Measurements from ENCODE around the gene TMED5.

GRCh38 chr1:93186667-93187066, 6.5 kb upstream of the TMED5 start:
- TF ChIP-seq, protein P1, sequence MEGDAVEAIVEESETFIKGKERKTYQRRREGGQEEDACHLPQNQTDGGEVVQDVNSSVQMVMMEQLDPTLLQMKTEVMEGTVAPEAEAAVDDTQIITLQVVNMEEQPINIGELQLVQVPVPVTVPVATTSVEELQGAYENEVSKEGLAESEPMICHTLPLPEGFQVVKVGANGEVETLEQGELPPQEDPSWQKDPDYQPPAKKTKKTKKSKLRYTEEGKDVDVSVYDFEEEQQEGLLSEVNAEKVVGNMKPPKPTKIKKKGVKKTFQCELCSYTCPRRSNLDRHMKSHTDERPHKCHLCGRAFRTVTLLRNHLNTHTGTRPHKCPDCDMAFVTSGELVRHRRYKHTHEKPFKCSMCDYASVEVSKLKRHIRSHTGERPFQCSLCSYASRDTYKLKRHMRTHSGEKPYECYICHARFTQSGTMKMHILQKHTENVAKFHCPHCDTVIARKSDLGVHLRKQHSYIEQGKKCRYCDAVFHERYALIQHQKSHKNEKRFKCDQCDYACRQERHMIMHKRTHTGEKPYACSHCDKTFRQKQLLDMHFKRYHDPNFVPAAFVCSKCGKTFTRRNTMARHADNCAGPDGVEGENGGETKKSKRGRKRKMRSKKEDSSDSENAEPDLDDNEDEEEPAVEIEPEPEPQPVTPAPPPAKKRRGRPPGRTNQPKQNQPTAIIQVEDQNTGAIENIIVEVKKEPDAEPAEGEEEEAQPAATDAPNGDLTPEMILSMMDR (IDR thresholded peaks at IDR 0.05) = no peak
- TF ChIP-seq POLR2A (IDR thresholded peaks at IDR 0.05) = no peak

Data from upper lobe of left lung (tissue), 4 donors.